KMS-11 (cell line): ENCODE data around the gene PRDM16.

ENCODE experiments used
- H2AFZ ChIP-seq: fragments of 200-600 bp; sonication (generic); 2 replicates; pipeline ENCODE4 v1.6.1; 2016; ENCODE audit warnings: antibody characterized with exemption, mixed run types, low read depth
- H3K27ac ChIP-seq: fragments of 200-600 bp; sonication (generic); 2 replicates; pipeline ENCODE4 v1.6.1; 2016; ENCODE audit warnings: mild to moderate bottlenecking, mixed run types
- H3K27me3 ChIP-seq: fragments of 200-600 bp; sonication (generic); 2 replicates; pipeline ENCODE4 v1.6.1; 2017; ENCODE audit warnings: mild to moderate bottlenecking, low read depth, mixed run types, moderate library complexity; ENCODE audit not compliant: insufficient read depth
- H3K36me3 ChIP-seq: fragments of 200-600 bp; sonication (generic); 2 replicates; pipeline ENCODE4 v1.6.1; 2017; ENCODE audit warnings: mild to moderate bottlenecking, mixed run types; ENCODE audit not compliant: insufficient read depth
- H3K4me1 ChIP-seq: fragments of 200-600 bp; sonication (generic); 2 replicates; pipeline ENCODE4 v1.6.1; 2016; ENCODE audit warnings: mild to moderate bottlenecking, low read depth, mixed run types; ENCODE audit not compliant: poor library complexity, severe bottlenecking
- H3K4me2 ChIP-seq: fragments of 200-600 bp; sonication (generic); 2 replicates; pipeline ENCODE4 v1.7.0; 2016; ENCODE audit warnings: mild to moderate bottlenecking, mixed run types
- H3K4me3 ChIP-seq: fragments of 200-600 bp; sonication (generic); IDR thresholded peaks from 2 replicates; pipeline ENCODE4 v1.6.1; 2017; ENCODE audit warnings: low read depth, low read length, mixed read lengths; ENCODE audit not compliant: insufficient read depth
- H3K79me2 ChIP-seq: fragments of 200-600 bp; sonication (generic); 2 replicates; pipeline ENCODE4 v1.6.1; 2016; ENCODE audit warnings: low read depth, mixed run types; ENCODE audit not compliant: insufficient read depth
- H3K9ac ChIP-seq: fragments of 200-600 bp; sonication (generic); 2 replicates; pipeline ENCODE4 v1.6.1; 2016; ENCODE audit warnings: mild to moderate bottlenecking, mixed run types
- H4K20me1 ChIP-seq: fragments of 200-600 bp; sonication (generic); 2 replicates; pipeline ENCODE4 v1.6.1; 2016; ENCODE audit warnings: mild to moderate bottlenecking, mixed run types; ENCODE audit not compliant: insufficient read depth
- TF ChIP-seq, protein P1 (sequence below): fragments of 200-600 bp; sonication (generic); conservative IDR thresholded peaks from 2 replicates; pipeline ENCODE4 v1.6.1; 2017; ENCODE audit warnings: low read depth, mild to moderate bottlenecking, antibody characterized with exemption, low read length, moderate library complexity, mixed read lengths

Gene PRDM16

DNA sequence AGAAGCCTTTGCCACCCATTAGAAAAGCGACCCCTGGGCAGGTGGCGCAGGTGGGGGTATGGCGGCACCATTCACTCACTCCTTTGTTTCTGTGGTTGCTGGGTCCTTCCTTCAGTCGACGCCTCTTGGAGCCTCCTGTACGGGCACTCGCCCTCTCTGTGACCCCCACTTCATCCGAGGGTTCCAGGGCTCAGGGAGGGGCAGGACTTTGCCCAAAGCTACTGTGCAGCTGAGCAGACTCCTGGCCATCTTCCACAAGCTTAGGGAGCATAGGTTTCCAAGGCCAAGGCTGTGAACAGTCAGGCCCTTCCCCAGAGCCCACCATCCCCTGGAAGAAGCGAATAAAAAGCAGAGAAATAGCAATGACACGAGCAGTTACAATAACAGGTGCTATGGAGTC lies 194.8 kb downstream of the PRDM16 start:
- H3K9ac ChIP-seq: no peak overlapping the region
- no peaks in the 10 kb centered on the region for H3K79me2 ChIP-seq

DNA sequence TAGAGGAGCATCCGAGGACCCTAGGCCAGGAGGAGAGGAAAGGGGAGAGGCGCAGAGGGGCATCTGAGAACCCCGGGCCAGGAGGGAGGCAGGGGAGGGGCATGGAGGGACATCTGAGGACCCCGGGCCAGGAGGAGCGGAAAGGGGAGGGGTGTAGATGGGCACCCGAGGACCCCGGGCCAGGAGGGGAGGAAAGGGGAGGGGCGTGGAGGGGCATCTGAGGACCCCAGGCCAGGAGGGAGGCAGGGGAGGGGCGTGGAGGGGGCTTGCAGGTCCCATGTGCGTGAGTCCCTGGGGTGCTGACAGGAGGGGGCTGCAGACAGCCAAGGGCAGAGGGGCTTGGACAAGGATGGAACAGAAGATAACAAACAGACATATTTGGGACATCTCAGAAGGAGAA lies 195.5 kb downstream of the PRDM16 start:
- Histone ChIP-seq H3K79me2 (no peaks in the 10 kb centered on the region), H3K4me3 (no peak overlapping the region), H3K4me1 (no peaks in the 10 kb centered on the region), H3K36me3 (no peaks in the 10 kb centered on the region), H3K27ac (no peak overlapping the region), H4K20me1 (no peaks in the 10 kb centered on the region), H3K27me3 (peaks cover 54% of the 10 kb centered on the region), H3K9ac (no peak overlapping the region), H2AFZ (no peak overlapping the region), H3K4me2 (no peak overlapping the region)
- TF ChIP-seq, protein P1, sequence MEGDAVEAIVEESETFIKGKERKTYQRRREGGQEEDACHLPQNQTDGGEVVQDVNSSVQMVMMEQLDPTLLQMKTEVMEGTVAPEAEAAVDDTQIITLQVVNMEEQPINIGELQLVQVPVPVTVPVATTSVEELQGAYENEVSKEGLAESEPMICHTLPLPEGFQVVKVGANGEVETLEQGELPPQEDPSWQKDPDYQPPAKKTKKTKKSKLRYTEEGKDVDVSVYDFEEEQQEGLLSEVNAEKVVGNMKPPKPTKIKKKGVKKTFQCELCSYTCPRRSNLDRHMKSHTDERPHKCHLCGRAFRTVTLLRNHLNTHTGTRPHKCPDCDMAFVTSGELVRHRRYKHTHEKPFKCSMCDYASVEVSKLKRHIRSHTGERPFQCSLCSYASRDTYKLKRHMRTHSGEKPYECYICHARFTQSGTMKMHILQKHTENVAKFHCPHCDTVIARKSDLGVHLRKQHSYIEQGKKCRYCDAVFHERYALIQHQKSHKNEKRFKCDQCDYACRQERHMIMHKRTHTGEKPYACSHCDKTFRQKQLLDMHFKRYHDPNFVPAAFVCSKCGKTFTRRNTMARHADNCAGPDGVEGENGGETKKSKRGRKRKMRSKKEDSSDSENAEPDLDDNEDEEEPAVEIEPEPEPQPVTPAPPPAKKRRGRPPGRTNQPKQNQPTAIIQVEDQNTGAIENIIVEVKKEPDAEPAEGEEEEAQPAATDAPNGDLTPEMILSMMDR: no peak

More for the DNA sequence above, 194.8 kb downstream of the PRDM16 start:
- Histone ChIP-seq H3K27me3 (peaks cover 54% of the 10 kb centered on the region), H2AFZ (no peak overlapping the region), H3K36me3 (no peaks in the 10 kb centered on the region), H3K4me1 (no peaks in the 10 kb centered on the region), H3K4me2 (no peak overlapping the region), H3K27ac (no peak overlapping the region), H3K4me3 (no peak overlapping the region), H4K20me1 (no peaks in the 10 kb centered on the region)
- TF ChIP-seq, protein P1: no peak

DNA sequence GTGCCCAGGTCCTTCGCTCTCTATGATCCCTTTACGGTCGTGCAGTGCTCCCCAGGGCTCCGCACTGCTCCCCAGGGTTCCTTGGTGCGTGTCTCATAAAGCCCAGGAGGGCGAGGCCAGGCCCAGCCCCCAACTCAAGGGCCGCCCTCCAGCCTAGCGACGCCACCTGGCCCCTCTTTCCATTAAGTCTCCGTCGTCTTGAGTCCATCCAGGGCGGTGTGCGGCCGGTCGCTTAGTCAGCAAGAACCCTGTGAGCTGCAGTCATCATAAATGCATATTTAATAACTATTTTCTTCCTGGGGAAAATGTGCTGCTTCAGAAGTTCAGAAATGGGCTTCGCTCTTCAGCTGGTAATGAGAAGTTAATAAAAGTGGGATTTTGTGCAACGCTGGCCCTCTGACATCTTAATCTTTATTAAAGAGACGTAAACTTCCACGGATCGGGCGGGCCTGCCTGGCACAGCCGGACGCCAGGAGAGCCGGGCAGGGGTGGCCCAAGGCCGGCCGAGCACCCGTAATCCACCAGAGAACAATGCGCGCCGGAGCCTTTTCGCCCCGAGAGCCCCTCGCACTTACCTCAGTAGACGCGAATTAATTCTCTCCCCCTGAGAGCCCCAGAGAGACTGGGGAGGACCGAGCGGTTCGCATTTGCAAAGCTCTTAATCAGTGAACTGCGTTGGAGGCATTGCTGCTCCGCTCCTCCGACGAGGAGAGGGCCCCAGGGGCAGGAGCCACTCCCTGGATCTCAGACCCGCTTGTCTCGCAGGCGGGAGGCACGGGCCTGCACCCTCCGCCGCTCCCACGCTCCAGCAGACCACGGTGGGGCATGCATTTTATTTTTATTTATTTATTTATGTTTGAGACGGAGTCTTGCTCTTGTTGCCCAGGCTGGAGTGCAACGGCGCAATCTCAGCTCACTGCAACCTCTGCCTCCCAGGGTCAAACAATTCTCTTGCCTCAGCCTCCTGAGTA lies 197.1 kb downstream of the PRDM16 start:
- Histone ChIP-seq H3K36me3 (no peaks in the 10 kb centered on the region), H3K27ac (no peak overlapping the region)

DNA sequence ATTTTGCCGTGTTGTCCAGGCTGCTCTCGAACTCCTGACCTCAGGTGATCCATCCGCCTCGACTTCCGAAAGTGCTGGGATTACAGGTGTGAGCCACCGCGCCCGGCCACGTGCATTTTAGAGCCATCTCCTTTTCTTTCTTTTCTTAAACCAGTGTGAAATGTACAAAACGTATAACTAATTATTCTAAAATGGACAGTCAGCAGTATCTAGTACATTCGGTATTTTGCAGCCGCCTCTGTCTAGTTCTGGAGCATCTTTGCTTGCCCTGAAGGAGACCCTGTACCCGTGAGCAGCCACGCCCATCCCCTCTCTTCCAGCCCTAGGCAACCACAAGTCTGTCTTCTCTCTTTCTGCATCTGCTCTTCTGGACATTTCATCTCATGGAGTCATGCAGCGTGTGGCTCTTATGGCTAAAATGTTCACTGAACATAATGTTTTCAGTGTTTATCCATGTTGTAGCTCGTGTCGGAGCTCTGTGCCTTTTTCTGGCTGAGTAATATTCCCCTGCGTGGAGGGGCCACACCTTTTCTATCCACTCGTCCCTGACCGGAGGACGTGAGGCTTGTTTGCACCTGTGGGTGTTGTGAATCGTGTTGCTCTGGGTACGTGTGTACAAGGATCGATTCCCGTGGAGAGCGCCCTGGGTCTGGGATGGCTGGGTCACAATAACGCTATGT lies 198.0 kb downstream of the PRDM16 start:
- TF ChIP-seq, protein P1: no peak
- H3K4me3 ChIP-seq: no peak overlapping the region
- no peak overlapping the region for H2AFZ ChIP-seq
- no peaks in the 10 kb centered on the region for H3K4me1 ChIP-seq
- no peaks in the 10 kb centered on the region for H4K20me1 ChIP-seq
- H3K4me2 ChIP-seq: no peak overlapping the region
- H3K27ac ChIP-seq: no peak overlapping the region
- no peaks in the 10 kb centered on the region for H3K79me2 ChIP-seq
- H3K36me3 ChIP-seq: no peaks in the 10 kb centered on the region
- H3K9ac ChIP-seq: no peak overlapping the region
- peaks cover 61% of the 10 kb centered on the region for H3K27me3 ChIP-seq

More for the DNA sequence above, 197.1 kb downstream of the PRDM16 start:
- H3K4me3 ChIP-seq: no peak overlapping the region
- H3K4me2 ChIP-seq: no peak overlapping the region
- H2AFZ ChIP-seq: no peak overlapping the region
- no peaks in the 10 kb centered on the region for H3K79me2 ChIP-seq
- no peaks in the 10 kb centered on the region for H3K4me1 ChIP-seq
- no peak overlapping the region for H3K9ac ChIP-seq
- TF ChIP-seq, protein P1: no peak
- no peaks in the 10 kb centered on the region for H4K20me1 ChIP-seq
- peaks cover 59% of the 10 kb centered on the region for H3K27me3 ChIP-seq
